GM21825 (cell line): ENCODE results near the gene GLI3.

Experiments
- ATAC-seq: cut with Tn5 transposase; IDR thresholded peaks from one replicate; pipeline ENCODE4 v1.9.1; 2021; ENCODE audit warnings: mild to moderate bottlenecking, moderate library complexity; ENCODE audit not compliant: unreplicated experiment

Gene GLI3

DNA sequence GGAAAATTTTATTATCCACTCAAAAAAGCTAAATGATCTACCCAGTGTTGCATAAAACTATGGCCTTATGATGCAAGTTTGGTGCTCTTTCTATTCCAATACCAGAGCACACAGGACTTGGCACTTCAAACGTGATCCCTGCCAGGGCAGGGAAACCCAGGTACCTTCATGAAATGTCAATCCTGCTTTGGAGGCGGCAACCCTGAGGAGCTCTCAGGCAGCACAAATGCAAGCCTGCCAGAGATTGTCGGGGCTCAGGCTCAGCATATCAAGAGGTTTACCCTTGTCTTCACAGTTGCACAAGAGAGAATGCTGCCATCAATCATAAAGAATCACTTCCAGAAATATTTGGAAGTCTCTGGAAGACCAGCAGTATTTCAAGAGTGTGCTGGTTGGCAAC lies 151.5 kb downstream of the GLI3 start:
- ATAC-seq = no peak

DNA sequence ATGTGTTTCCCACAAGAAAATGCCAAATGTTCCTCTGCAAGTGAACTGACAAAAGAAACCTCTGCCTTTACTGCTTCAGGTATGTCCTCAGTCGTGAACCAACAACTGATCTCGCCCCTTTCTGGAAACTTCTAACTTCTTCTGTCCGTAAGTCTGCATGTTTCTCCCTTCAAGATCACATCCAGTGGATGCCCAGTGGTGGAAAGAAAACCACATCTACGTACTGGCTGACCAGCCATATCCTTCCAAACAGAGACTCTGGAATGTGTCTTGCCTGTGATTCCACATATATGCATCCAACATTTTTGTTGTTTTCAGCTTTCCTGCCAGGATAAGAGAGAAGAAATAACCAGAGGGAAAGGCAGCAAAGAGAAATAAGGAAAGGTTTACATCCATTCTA lies 152.7 kb downstream of the GLI3 start:
- ATAC-seq = no peak

GRCh38 chr7:42083284-42083683 lies 153.7 kb downstream of the GLI3 start:
- ATAC-seq = no peak

DNA sequence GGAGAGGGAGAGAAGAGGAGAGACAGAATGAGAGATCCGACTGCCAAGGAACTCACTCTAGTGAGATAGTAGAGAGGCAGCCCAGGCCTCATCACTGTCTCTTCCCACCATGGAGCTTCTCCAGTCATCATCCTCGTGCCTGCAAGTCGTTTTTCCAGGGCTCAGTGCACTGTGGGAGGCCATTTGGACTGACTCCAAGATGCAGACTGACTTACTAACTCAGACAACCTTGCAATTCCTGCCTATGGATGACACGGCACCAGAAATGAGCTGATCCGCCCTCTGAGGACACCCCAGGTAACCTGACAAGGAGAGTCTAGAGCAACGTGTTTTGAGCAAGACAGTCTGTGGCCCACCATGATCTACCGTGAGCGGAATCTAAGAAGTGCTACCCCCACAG lies 154.9 kb downstream of the GLI3 start:
- ATAC-seq = no peak

GRCh38 chr7:42081671-42082070 lies 155.3 kb downstream of the GLI3 start:
- no peak for ATAC-seq

DNA sequence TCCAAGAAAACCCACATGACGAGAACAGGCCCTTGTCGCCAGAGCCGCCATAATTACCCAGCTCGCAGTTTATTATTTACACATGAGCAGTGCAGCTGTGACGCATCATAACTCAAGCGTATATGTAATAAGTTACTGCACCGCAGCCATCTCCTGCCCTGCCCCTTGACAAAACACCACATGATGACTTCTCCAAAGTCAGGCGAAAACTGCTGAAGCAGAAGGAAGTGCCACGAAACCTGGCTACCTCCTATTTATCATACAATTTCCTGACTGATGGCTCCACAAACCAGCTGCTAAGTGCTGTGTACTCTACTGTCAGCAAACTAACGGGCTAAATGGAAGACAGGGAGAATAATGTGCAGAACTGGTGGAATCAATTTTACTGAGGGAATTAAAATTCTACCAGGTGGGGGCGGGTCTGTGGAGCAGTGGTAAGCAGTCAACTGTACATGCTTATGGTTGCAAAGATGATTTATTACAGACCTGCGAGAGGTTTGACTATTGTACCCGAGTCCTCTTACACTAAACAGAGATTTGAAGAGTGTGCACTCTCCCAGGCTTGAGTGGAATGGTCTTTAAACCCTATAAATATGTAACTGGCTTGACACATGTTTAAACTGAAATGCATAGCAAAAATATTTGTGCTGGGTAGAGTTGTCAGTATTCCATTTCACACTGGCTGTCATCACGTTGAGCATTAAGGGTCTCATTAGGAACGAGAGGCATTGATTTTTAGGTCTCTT lies 156.0 kb downstream of the GLI3 start:
- no peak for ATAC-seq

- no peak for ATAC-seq
Measured at GRCh38 chr7:42077271-42078135, 159.5 kb downstream of the GLI3 start.

- ATAC-seq = no peak
Measured at GRCh38 chr7:42076870-42077269, 160.1 kb downstream of the GLI3 start.

GRCh38 chr7:42075418-42075817 lies 161.6 kb downstream of the GLI3 start:
- no peak for ATAC-seq

DNA sequence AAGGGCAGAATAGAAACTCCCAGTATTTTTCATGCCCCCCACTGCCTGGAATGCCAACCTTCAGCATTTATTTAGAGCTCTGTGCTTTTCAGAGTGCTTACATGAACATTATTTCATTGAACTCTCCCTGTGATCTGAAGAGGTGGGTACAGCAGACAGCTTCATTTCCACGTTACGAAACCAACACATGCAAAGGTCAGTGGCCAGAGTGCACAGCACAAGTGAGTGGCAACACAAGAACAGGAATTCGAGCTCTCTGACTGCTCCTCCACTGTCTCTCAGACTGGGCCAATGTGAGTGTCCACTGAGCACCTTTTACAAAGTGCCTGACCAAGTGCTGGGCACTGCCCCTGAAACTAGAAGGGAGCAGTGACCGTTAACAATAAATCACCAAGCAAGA lies 162.9 kb downstream of the GLI3 start:
- no peak for ATAC-seq

- ATAC-seq = no peak
Measured at GRCh38 chr7:42071372-42072261, 165.4 kb downstream of the GLI3 start.

DNA sequence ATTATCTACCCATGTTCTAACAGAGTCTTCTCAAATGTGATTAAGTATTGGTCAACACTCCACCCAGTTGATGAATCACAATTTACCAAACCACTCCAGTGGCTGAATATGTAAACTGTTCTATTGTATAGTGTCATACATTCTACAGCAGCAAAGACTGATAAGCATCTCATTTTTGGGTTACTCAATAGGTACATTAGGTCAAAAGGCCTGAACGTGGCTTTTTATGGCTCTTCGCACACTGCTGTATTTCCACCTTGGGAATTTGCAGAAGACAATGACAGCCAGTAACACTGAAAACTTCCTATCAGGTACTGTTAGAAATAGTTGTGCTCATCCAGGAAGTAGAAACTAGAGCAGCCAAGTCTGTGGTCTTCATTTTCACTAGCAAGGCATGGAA lies 166.9 kb downstream of the GLI3 start:
- no peak for ATAC-seq

DNA sequence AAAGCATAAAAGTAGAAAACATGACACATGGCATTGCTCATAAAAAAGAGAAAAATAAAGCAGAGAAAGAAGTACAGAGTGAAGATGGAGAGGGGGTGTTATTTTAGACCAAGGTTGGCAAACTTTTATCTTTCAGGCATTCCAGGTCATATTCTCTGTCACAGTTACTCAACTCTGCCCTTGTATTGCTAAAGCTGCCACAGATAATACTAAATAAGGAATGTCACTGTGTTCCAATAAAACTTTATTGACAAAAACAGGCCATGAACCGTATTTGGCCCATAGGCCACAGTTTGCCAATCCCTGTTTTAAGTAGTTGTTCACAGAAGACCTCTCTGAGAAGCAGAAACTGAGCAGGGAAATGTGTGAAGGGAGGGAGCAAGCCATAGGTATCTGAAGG lies 167.4 kb downstream of the GLI3 start:
- ATAC-seq = no peak

DNA sequence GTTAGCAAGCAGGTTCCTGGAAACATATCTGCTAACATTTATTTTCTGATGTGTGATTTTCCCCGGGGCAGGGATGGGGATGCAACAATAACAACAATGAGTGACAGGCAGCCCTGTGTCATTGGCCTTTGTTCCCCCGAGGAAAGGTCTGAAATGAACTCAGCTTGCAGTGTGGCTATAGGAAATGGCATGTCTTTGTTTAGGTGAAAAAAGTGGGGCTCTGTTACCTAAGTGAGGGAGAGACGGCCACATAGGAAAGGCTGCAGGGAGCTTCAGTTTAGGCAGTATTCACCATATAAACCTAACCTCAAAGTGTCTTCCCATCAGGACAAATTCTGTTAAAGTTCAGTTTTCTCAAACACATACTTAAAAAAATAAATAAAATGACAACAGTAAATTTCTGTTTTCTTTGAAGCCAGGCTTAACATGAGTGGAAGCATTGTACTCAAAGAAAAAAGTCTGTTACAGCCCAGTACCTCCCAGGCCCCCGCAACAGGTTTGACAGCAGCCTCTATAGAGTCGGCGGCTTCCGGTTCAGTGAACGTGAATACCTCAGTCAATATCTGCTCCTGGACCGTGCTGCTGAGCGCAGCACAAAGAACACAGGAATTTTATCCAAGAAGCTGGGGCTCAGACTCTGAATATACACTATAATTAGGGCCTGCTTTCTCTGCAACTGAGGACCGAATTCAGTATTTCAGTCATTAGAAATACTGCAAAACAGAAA lies 168.3 kb downstream of the GLI3 start:
- no peak for ATAC-seq

GRCh38 chr7:42065942-42066341 lies 171.1 kb downstream of the GLI3 start:
- no peak for ATAC-seq

GRCh38 chr7:42065015-42065414 lies 172.0 kb downstream of the GLI3 start:
- no peak for ATAC-seq

DNA sequence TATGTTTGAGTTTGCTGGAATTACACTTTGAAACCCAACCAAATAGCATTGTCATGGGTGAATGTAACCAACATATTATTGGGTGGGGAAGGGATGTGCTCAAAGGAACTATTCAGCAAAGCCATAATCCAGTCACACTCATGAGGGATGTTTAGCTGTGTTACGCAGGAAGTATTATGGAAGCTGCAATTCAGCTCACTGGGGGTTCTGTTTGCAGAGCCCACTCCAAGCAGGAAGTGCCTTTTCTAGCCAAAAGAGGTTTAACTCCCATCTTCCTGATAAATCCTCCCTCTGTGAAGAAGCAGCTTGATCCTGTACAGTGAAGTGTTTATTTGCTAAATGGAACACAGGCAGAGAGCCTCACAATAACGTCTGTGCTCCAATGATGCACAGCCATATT lies 172.5 kb downstream of the GLI3 start:
- no peak for ATAC-seq

- ATAC-seq = no peak
Measured at GRCh38 chr7:42059275-42059674, 177.7 kb downstream of the GLI3 start.

DNA sequence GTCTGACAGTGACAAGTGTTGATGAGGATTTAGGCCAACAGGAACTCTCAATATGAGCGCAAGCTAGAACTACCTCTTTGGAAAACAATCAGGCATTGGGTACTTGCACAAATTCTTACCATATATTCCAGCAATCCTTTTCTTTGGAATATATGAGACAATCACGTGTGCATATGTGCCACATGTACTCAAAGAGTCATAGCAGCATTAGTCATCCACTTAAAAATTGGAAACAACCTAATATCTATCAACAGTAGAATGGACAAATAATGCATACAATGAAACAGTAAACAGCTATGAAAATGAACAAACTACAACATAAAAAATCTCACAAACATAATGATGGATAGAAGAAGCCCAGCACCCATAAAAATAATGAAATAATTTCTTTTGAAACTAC lies 179.7 kb downstream of the GLI3 start:
- ATAC-seq = no peak

- ATAC-seq = no peak
Measured at GRCh38 chr7:42055171-42055570, 181.8 kb downstream of the GLI3 start.

- ATAC-seq = no peak
Measured at GRCh38 chr7:42053834-42054233, 183.2 kb downstream of the GLI3 start.
